ENCODE results near the gene TAF1B.

Gene TAF1B

DNA sequence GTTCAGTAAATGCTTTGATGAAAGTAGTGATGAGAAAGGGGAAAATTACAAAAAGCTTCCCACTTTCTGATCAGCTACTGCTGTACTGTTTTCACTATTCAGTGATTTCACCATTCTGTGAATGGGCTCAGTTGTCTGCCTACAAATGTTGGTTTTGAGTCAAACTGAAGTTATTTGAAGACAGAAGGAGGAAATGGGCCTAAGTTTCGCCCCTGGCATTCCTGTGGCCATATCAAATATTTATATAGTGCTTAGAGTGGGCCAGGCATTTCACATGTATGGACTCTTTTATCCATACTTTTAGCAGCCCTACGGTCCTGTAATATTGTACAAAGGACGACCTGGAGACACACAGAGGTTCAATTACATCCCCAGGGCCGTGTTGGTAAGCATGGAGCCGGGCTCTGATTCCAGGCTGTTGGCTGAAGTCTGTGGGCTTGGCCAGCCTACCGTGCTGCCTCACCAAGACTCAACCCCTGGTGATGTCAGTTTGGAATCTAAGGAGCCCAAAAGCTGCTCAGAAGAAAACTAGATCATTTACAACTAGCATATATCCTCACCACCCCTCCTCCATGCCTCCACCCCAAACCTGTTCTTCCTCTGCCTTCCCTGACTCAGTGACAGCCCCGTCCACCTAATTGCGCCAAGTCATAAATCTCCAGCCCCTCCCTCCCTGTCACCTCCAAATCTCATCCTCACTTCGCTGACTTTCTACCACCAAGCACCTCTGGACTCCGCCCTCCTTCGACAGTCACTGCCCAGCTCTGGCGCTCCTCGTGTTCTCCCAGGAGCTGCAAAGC is 98.1 kb downstream of the TAF1B start:
- no peak for DNase-seq (ENCODE audit: low spot score)

DNA sequence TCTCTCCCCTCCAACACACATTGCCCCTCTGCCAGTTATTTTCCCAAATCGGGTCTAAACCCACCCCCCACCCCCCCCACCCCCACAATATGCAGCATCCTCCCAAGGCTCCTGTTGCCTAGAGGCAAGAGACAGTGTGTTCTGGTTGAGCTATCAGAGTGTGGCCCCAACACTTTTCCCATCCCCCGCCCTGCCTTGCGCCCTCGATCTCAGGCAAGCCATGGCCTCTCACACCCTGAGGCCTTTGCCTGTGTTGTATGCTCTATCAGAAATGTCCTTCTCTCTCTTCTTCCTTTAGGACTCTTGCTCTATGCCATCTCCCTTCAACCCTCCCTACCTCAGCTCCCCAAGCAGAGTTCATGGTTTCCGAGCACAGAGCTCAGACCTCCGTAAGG is 98.7 kb downstream of the TAF1B start:
- DNase-seq (ENCODE audit: low spot score), result no peak

- peak; percentile 63 for DNase-seq (ENCODE audit: low spot score)
Measured at GRCh38 chr2:9944330-9944758, 101.1 kb downstream of the TAF1B start.

GRCh38 chr2:9945596-9945995 is 102.3 kb downstream of the TAF1B start:
- DNase-seq (ENCODE audit: low spot score), result no peak

DNA sequence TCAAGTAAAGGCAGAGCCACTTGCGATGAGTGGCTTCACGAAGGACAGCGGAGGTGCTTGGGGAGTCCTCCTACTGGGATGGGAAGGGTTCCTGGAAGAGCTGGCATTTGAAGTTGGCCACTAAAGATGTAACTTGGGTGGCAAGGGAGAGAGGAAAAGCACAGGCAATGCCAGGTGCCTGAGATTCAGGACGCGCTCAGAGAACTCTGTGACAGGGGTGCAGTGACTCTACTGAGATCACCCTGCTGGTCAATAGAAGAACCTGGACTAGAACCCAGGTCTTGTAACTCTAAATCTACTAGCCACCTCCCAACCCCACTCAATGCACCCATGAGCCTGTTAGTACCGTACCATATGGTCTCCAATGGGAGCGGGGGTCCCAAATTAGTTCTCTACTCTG is 102.8 kb downstream of the TAF1B start:
- no peak for DNase-seq (ENCODE audit: low spot score)

DNA sequence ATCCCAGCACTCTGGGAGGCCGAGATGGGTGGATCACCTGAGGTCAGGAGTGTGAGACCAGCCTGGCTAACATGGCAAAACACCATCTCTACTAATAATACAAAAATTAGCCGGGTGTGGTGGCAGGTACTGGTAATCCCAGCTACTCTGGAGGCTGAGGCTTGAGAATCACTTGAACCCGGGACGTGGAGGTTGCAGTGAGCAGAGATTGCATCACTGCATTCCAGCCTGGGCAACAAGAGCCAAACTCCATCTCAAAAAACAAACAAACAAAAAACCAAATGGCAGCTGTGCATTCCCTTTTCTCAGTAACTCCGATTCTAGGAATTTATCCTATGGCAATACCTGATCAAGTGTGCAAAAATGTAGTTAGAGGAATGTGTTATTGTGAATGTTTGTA is 103.5 kb downstream of the TAF1B start:
- no peak for DNase-seq (ENCODE audit: low spot score)

DNA sequence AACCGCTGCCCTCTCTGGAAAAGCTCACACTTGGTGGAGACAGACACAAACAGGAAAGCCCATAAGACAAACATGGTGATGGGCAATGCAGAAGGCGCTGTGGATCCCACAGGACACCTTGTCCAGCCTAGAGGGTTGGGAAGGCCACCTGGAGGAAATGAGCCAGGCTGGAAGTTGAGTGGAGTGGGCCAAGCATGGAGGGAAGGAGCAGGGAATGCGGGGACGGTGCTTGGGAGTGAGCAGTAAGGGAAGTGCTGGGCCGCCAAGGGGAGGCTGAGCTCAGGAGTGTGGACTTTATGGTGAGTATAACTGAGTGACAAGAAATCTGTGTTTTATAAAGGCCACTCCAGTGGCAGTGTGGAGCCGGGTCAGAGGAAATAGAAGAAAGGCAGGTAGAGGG is 105.4 kb downstream of the TAF1B start:
- DNase-seq (ENCODE audit: low spot score), result no peak

- DNase-seq (ENCODE audit: low spot score), result no peak
Measured at GRCh38 chr2:9949239-9949991, 106.1 kb downstream of the TAF1B start.

DNA sequence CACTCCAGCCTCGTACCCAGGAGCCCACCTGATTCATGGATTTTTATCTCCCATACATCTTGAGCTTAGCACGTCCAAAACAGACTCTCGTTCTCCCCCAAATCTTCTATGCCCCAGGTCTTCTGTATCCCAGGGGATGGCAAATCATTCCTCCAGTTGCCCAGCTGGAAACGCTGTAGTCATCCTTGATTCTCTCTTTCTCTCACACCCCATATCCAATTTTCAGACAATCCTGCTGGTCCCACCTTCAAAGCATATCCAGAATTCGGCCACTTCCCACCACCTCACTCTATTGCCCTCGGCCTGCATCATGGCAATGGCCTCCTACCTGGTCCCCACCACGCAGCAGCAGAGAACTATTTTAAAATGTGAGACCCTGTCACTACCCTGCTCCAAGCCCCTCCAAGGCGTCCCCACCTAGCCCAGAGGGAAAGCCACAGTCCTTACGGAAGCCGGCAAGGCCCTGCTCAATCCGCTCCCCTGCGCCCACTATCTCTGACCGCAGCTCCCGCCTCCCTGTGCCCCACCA is 106.8 kb downstream of the TAF1B start:
- no peak for DNase-seq (ENCODE audit: low spot score)

DNA sequence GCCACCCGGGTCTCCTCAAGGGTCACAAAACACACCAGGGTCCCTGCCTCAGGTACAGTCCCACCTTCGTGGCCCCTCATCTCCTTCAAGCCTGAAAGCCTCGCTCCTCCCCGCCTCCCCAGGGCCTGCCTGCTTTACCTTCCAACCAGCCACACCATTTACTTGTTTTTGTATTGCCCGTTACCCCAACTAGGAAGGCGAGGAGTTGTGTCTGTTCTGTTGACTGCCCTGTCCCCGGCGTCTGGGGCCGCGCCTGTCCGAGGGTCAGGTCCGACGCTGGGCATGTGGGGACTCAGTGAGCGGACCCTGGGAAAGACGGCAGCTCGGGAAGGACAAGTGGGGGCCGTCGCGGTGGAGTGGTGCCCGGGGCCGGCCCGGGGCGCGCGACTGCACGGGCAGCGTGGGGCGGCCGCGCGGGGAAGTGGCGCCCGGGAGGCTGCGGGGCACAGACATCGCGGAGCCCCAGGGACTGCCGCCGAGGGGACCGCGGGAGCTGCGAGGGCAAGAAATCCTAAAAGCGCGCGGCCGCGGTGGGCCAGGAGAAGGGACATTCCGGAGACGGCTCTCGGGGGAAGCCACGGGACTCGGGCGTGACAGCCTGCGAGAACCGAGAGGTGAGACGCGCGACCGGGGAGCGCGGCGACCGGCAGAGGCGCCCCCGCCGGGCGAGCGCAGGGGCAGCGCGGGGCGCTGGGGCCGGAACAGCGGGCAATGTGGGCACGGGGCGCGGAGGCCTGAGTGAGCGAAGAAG is 107.4 kb downstream of the TAF1B start:
- no peak for DNase-seq (ENCODE audit: low spot score)

- DNase-seq (ENCODE audit: low spot score), result no peak
Measured at GRCh38 chr2:9951272-9951521, 107.9 kb downstream of the TAF1B start.

DNA sequence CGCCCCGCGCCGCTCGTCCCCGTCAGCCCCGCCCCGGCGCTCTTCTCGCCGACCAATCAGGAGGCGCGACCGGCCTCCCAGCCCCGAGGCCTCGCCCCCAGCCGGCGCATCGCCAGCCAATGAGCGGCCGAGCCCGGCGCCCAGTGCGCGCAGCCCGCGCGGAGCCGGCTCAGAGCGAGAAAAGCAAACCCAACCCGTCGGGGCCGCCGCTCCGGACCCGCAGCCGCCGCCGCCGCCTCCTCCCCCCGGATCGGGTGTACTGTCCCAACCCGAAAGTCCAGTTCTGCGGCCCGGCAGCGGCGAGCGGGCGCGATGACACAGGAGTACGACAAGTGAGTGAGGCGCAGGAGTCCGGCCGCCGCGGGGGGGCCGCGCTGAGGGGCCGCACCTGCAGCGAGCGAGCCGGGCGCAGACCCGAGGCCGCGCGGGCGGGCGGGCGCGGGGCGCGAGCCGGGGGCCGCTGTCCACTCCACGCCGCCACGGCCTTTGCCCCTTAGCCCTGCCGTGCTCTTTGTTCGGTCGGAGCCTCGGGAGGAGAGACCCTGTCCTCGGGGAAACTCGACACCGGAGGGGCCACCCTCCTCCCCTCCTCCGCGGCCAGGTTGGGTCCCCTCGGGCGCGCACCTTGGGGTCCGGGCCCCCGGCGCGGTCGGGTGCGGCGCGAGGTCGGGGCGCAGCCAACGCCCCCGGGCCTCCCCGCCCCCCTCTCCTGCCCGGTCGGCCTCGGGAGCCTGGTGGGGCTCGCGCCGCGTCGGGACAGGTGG is 108.4 kb downstream of the TAF1B start, which contains the start of gene GRHL1:
GRHL1 (plus strand) TSS at position 172 of the 764 bp plus-strand sequence; CDS start at position 313, 141 bp downstream.
- peak; percentile 93 for DNase-seq (ENCODE audit: low spot score)

- DNase-seq (ENCODE audit: low spot score), result peak; percentile 44
Measured at GRCh38 chr2:9952286-9952737, 109.0 kb downstream of the TAF1B start.

- DNase-seq (ENCODE audit: low spot score), result no peak
Measured at GRCh38 chr2:9952856-9953503, 109.7 kb downstream of the TAF1B start.

DNA sequence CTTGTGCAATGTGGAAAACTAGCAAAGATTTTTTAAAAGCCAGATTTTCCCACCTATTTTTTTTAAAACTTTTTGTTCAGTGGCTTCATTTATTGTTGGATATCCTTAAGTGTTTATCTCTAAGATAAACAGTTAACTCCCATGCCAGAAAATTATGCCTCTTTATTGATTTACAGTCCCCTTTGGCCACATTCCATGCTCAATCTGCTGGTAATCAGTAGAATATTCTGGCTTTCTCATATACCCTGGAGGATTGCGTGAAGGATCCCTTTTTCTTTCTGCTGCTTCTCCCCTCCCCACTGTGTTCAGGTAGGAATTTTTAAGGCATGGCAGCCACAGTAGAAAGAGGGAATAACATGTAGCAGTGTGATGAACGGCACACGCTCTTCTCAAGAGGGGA is 110.9 kb downstream of the TAF1B start:
- DNase-seq (ENCODE audit: low spot score), result no peak

GRCh38 chr2:9958057-9958456 is 114.8 kb downstream of the TAF1B start:
- no peak for DNase-seq (ENCODE audit: low spot score)

DNA sequence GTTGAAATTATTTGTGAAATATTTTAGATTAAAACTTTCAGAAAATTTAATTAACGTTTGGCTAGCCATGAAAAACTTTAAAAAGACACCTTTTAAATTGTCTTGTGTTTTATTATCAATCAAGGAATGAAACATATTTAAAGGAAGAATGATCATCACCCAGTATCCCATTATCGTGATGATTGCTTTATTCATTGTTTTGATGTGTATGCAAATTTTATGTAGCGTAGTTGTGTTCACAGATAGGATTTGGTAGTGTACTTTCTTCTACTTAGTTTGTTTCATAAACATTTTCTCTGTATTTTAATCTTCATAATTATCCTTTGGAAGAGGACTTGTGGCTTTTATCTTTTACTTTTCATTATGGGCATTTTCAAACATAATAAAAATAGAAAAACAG is 116.0 kb downstream of the TAF1B start:
- DNase-seq (ENCODE audit: low spot score), result no peak

- DNase-seq (ENCODE audit: low spot score), result peak; percentile 77
Measured at GRCh38 chr2:9961013-9961412, 117.7 kb downstream of the TAF1B start.

DNA sequence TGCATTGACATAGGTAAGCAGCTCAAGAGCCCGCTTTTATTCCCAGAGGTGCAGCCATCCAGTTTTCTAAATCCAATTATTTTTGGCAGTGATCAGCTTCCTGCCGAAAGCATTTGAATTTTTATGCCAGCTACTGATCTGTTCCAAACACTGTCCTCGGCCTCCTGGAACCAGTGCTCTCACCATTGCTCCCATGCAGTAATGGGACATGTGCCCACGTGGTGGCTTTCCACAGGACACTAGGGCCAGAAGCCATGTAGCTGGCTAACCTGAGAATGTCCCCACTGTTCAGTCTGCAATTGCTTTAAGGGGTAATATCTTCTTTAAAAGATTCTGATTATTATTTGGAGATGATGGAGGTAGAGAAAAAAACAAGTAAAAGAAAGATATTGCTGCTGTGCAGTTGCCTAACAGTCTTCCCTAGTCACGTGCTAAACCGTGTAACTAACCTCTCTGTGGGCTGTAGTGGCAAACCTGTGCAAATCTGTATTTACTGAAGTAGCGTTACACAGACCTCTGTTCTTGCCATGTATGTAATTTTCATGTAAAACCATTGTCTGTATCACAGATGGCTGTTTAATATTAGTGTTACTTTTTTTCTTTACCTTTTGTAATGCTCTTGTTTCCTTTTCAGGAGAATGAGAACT is 121.2 kb downstream of the TAF1B start:
- DNase-seq (ENCODE audit: low spot score), result no peak

- DNase-seq (ENCODE audit: low spot score), result no peak
Measured at GRCh38 chr2:9965119-9965822, 122.0 kb downstream of the TAF1B start.
